Esophagus muscularis mucosa (tissue), 4 donors: ENCODE measurements around the gene HINT3. TPM values are rescaled to one million over a fixed set of nuclear protein-coding genes. Genes with fewer than 3 reads are reported as not detected.

Experiments used
- DNase-seq: peaks from one replicate; pipeline ENCODE4 v3.0.0-alpha.2; 2017; ENCODE audit errors: extremely low spot score
- H3K27ac ChIP-seq, 4 donors: fragments of 200-600 bp; sonication (generic); replicated peaks in 1 of 4; 1 replicate in 3 of 4; 2 replicates in 1 of 4; pipeline ENCODE4 v1.5.1; 2016 to 2019; ENCODE audit warnings: mild to moderate bottlenecking in 1 of 4
- H3K27me3 ChIP-seq, 4 donors: fragments of 200-600 bp; sonication (generic); one replicate each; pipeline versions ENCODE4 v1.5.1 to v1.6.0; 2016 to 2019
- H3K36me3 ChIP-seq, 4 donors: fragments of 200-600 bp; sonication (generic); one replicate each; pipeline ENCODE4 v1.5.1; 2016 to 2019
- H3K4me1 ChIP-seq, 4 donors: fragments of 200-600 bp; sonication (generic); one replicate each; pipeline ENCODE4 v1.5.1; 2016 to 2019
- H3K4me3 ChIP-seq, 4 donors: fragments of 200-600 bp; sonication (generic); 1 replicate in 2 of 4; 2 replicates in 2 of 4; pipeline ENCODE4 v1.5.1; 2016 to 2019; ENCODE audit warnings: mild to moderate bottlenecking in 4 of 4, moderate library complexity in 1 of 4
- H3K9me3 ChIP-seq, 4 donors: fragments of 200-600 bp; sonication (generic); 1 replicate in 3 of 4; 2 replicates in 1 of 4; pipeline ENCODE4 v1.5.1; 2016 to 2019
- CTCF ChIP-seq, 3 experiments: fragments of 200-600 bp in 2 of 3; fragments of 450-650 bp in 1 of 3; sonication (generic) in 2 of 3; IDR thresholded peaks; one replicate each; pipeline ENCODE4 v1.5.1; 2017 to 2019; ENCODE audit warnings: antibody characterized with exemption in 3 of 3, mild to moderate bottlenecking in 2 of 3, moderate library complexity in 1 of 3
- EP300 ChIP-seq: sonication (generic); formaldehyde crosslinking; IDR thresholded peaks from one replicate; pipeline ENCODE4 v1.6.1; 2017; ENCODE audit warnings: antibody characterized with exemption
- POLR2A ChIP-seq: fragments of 450-650 bp; IDR thresholded peaks from one replicate; pipeline ENCODE4 v1.6.1; 2017; ENCODE audit warnings: antibody characterized with exemption, moderate library complexity, mild to moderate bottlenecking, low read depth
- POLR2AphosphoS5 ChIP-seq, 2 donors: sonication (generic); formaldehyde crosslinking; IDR thresholded peaks; one replicate each; pipeline ENCODE4 v1.6.1; 2017; ENCODE audit warnings: antibody characterized with exemption in 2 of 2
- WGBS: methylation state at CpG from one replicate; pipeline ENCODE4 v1.1.5; 2018; 5-methylcytosine and 5-hydroxymethylcytosine counted together
- intact Hi-C: fragments of 100-400 bp; cut with DNase I; formaldehyde crosslinking; loops from one replicate; pipeline ENCODE4 v1.15.1; 2023
- total RNA-seq, 4 donors: library from RNA; depleted of rRNA; stranded (reverse); fragments of >200 nt; gene quantifications; one replicate each; pipeline versions ENCODE4 v1.1.0 to v1.2.1, GENCODE V29; 2016

The HINT3 gene
- total RNA-seq, 4 donors from 2014 or later = 33.8 to 49.3 (median 35.8) TPM

DNA sequence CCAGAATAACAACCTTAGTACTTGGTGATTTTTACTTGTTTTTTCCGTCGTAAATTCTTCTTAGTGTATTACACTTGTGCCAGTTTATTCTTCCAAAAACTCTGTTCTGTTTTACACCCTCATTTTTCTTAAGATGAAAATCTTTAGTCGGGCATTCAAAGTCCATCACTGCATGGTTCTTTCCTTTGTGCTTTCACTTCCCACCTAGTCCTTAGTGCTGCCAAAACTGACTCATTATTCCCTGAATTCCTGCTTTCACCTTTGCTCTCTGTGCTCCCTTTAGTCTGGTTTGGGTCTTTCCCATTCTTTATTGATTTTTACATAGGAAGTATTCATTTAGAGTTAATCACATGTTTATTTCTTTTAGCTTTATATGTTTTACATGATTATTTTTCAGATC lies 33.1 kb downstream of the HINT3 start:
- no peak for DNase-seq
- Histone ChIP-seq H3K27me3 (no peaks in the 10 kb centered on the region), H3K27ac (peak overlapping the region in 3 of 4 donors; percentile 1 to 40 (median 11)), H3K36me3 (no peaks in the 10 kb centered on the region), H3K4me3 (no peak overlapping the region), H3K9me3 (no peaks in the 10 kb centered on the region), H3K4me1 (peaks cover 7 to 61% (median 49%) of the 10 kb centered on the region in 4 donors)
- WGBS = 67% methylated on average over 3 of the region's 3 CpGs
- intact Hi-C loops = loop anchor here (10.0 kb wide), 1 partner anchor 1135 kb away; no protein-coding TSS in a partner anchor
- TF ChIP-seq CTCF (IDR thresholded peaks at IDR 0.05) (no peak), EP300 (no peak), POLR2AphosphoS5 (IDR thresholded peaks at IDR 0.05) (no peak), POLR2A (no peak)

DNA sequence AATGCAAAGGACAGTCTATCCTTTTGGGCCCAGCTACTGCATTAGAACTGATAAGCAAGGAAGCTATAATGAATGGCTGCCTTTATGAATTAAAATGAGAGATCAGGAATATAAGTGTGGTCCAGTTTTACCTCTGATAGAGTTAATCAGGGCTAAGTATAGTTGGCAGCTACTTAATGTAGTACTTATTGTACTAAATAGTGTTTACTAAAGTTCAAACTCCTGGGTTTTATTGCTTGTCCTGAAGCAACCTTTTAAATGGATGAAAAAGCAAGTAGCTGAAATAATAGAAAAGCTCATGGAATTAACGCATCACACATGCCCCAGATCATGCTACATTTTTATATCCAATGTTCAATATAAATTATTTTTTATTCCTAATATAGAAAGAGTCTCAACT lies 35.1 kb downstream of the HINT3 start:
- Histone ChIP-seq H3K36me3 (no peaks in the 10 kb centered on the region), H3K9me3 (no peaks in the 10 kb centered on the region), H3K27ac (no peak overlapping the region), H3K27me3 (no peaks in the 10 kb centered on the region), H3K4me3 (no peak overlapping the region), H3K4me1 (peaks cover 0 to 66% (median 49%) of the 10 kb centered on the region in 4 donors)
- intact Hi-C loops = loop anchor here (10.0 kb wide), 1 partner anchor 1133 kb away; no protein-coding TSS in a partner anchor
- TF ChIP-seq CTCF (IDR thresholded peaks at IDR 0.05) (no peak), POLR2A (no peak), EP300 (no peak), POLR2AphosphoS5 (IDR thresholded peaks at IDR 0.05) (no peak)
- DNase-seq = no peak
- 77% methylated on average over 1 of the region's 1 CpG for WGBS

GRCh38 chr6:125994670-125995488 lies 38.3 kb downstream of the HINT3 start:
- no peak overlapping the region for H3K4me3 ChIP-seq
- no peak for TF ChIP-seq CTCF (IDR thresholded peaks at IDR 0.05)
- no peak for TF ChIP-seq EP300
- no peak for TF ChIP-seq POLR2A
- TF ChIP-seq POLR2AphosphoS5 (IDR thresholded peaks at IDR 0.05) = no peak
- no peaks in the 10 kb centered on the region for H3K27me3 ChIP-seq
- H3K36me3 ChIP-seq = peaks cover 0 to 26% (median 10%) of the 10 kb centered on the region in 4 donors
- WGBS = 79% methylated on average over 5 of the region's 5 CpGs
- H3K4me1 ChIP-seq = peaks cover 0 to 39% (median 30%) of the 10 kb centered on the region in 4 donors
- intact Hi-C loops = loop anchor here (10.0 kb wide), 1 partner anchor 1130 kb away; no protein-coding TSS in a partner anchor
- H3K9me3 ChIP-seq = no peaks in the 10 kb centered on the region
- DNase-seq = no peak
- H3K27ac ChIP-seq = no peak overlapping the region

- 7% methylated on average over 8 of the region's 8 CpGs for WGBS
- Histone ChIP-seq H3K36me3 (peaks cover 0 to 30% (median 19%) of the 10 kb centered on the region in 4 donors), H3K4me1 (peaks cover 0 to 32% (median 20%) of the 10 kb centered on the region in 4 donors), H3K27ac (no peak overlapping the region), H3K4me3 (peak overlapping the region in 3 of 4 donors; percentile 16 to 34 (median 16)), H3K9me3 (no peaks in the 10 kb centered on the region), H3K27me3 (no peaks in the 10 kb centered on the region)
- TF ChIP-seq CTCF (IDR thresholded peaks at IDR 0.05) (peak in 2 of 3 experiments; percentile 93 to 95), EP300 (no peak)
- intact Hi-C loops = loop anchor here (10.0 kb wide), 1 partner anchor 1129 kb away; no protein-coding TSS in a partner anchor
- DNase-seq = no peak
These were observed 39.5 kb downstream of the HINT3 start for GRCh38 chr6:125995972-125996580.
